BJ (cell line): ENCODE data around the gene TINCR. TPM values are rescaled to one million over a fixed set of nuclear protein-coding genes. Genes with fewer than 3 reads are reported as not detected.
A peak's percentile ranks its signal among the peaks of the same experiment; 100 is the strongest.

Experiments used
- CTCF ChIA-PET: fragments of 350-600 bp; formaldehyde crosslinking; extraction: SDS; loops from one replicate; lab custom pipeline; 2021; ENCODE audit warnings: antibody characterized with exemption, inconsistent platforms; lab: Yijun Ruan, JAX
- POLR2A ChIA-PET: fragments of 300-600 bp; sonication (Branson Sonifier 250); formaldehyde crosslinking; extraction: SDS; loops from one replicate; lab custom pipeline; 2021; ENCODE audit warnings: antibody characterized with exemption; lab: Charles Lee
- DNase-seq: peaks from one replicate; pipeline ENCODE4 v3.0.0-alpha.2; 2011; ENCODE audit warnings: low read depth
- H3K27me3 ChIP-seq: 2 replicates; pipeline ENCODE4 v1.6.0; 2011; ENCODE audit warnings: low read length; ENCODE audit not compliant: control insufficient read depth, insufficient read depth
- H3K36me3 ChIP-seq: 2 replicates; pipeline ENCODE4 v1.5.1; 2011; ENCODE audit warnings: low read length; ENCODE audit not compliant: control insufficient read depth, insufficient read depth
- H3K4me3 ChIP-seq: 2 replicates; pipeline ENCODE4 v1.5.1; 2011; ENCODE audit warnings: low read depth, mild to moderate bottlenecking, control low read depth, low read length
- polyA plus RNA-seq: library from polyadenylated mRNA; depleted of rRNA; stranded (reverse); fragments of >200 nt; gene quantifications from 2 replicates; pipeline ENCODE4 v1.2.3, GENCODE V29; 2011
- TF ChIP-seq, protein P1 (sequence below): IDR thresholded peaks from 2 replicates; pipeline ENCODE4 v1.5.1; 2011; ENCODE audit warnings: low read depth, mild to moderate bottlenecking, control low read depth, inconsistent platforms, low read length, moderate library complexity; ENCODE audit not compliant: insufficient read depth

TINCR gene
- polyA plus RNA-seq, 1 experiment: 0.23 TPM

DNA sequence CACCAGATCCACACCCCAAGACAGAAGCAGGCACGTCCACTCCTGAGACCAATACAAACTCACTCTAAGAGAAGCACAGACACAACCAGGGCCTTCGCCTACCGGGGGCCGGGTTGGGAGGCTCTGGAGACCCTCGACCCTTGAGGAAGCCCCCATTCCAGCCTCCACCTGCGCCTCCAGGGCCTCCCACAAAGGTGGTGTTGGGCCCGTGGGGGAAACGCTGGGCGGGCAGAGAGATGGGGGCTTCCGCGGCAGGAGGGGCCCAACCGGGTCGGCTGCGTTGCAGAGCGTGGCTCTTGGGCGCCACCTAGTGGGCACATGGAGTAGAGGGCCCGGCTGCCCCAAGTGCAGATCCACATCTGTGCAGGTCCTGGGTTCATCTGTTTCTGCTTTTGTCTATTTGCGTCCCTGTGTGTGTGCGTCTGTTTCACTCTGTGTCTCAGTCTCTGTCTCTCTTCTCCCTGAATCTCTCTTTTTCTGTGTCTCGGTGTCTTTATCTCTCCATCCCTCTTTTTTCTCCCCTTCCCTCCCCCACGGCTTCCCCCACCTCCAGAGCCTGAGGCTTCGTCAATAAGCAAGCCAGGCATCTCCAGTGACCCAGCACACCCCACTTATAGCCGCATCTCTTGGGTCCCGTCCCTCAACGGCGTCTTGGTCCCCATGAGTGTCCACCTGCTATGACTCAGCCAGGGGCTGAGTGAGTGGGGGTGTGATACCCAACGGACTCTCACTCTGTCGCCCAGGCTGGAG is 10.5 kb upstream of the TINCR start:
- TF ChIP-seq, protein P1, sequence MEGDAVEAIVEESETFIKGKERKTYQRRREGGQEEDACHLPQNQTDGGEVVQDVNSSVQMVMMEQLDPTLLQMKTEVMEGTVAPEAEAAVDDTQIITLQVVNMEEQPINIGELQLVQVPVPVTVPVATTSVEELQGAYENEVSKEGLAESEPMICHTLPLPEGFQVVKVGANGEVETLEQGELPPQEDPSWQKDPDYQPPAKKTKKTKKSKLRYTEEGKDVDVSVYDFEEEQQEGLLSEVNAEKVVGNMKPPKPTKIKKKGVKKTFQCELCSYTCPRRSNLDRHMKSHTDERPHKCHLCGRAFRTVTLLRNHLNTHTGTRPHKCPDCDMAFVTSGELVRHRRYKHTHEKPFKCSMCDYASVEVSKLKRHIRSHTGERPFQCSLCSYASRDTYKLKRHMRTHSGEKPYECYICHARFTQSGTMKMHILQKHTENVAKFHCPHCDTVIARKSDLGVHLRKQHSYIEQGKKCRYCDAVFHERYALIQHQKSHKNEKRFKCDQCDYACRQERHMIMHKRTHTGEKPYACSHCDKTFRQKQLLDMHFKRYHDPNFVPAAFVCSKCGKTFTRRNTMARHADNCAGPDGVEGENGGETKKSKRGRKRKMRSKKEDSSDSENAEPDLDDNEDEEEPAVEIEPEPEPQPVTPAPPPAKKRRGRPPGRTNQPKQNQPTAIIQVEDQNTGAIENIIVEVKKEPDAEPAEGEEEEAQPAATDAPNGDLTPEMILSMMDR: peak; percentile 98
- ChIA-PET POLR2A (no interaction called here), CTCF (interaction anchor here (0.6 to 2.5 kb wide), 9 partner anchors 10 to 593 kb away, joined by 3 to 11 read pairs (median 4); partner anchors contain the start of gene TINCR)
- DNase-seq: no peak
- H3K27me3 ChIP-seq: no peaks in the 10 kb centered on the region
- H3K36me3 ChIP-seq: peaks cover 4% of the 10 kb centered on the region
- no peak overlapping the region for H3K4me3 ChIP-seq

DNA sequence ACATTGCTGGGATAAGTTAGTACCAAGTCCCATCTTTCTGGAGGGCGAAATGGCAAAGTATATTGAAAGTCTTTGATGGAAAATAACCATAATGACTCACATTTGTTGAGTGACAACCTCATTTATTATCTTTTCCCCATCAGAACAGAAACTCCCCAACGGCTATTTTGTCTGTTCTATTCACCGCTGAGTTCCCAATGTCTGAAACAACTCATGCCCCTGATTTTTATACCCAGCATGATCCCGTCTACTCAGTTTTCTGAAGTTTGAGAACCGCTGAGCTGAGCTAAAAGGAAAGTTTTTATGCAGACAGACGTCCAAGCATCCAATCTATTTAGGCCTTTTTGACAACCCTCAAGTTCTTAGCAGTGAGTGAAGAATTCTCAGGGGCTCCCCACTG is 7.8 kb upstream of the TINCR start:
- H3K36me3 ChIP-seq: no peaks in the 10 kb centered on the region
- ChIA-PET CTCF (interaction anchor here (0.5 kb wide), 1 partner anchor 662 kb away, joined by 4 read pairs; no protein-coding TSS in a partner anchor), POLR2A (no interaction called here)
- no peak overlapping the region for H3K4me3 ChIP-seq
- no peak for DNase-seq
- no peaks in the 10 kb centered on the region; the same call in 1 of the 2 replicates for H3K27me3 ChIP-seq
- TF ChIP-seq, protein P1: no peak

DNA sequence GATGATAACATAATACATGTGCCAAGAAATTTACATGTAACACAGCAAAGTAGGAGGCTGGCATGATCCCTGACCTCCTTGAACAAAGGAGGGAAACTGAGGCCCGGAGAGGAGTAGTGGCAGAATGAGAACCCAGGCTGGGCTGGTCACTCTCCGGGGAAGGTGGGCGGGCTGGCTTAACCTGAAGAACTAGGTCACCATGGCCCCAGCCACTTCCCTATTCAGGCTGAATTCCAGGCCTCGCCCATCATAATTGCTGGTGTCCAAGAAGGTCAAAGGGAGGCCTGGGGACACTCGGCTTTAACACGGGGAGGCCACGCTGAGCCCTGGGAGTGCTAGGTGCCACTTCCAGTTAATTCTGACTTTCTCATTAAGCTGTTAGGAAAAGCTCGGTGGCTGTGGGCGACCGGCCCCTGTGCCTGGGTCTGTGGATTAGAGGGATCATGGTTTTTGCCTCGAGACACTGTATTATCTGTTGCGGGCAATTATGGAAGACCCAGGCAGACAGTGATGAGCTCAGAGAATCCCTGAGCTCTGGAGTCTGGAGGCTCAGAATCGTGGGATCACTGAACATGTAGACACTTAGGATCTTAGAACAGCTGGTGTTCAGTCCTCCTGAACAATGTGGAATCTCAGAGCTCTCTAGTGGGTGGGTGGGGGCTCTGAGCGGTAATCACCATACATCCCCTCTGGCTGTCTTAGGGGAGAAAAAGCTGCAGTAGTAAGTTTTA is 5.0 kb upstream of the TINCR start:
- peaks cover 2% of the 10 kb centered on the region for H3K27me3 ChIP-seq

DNA sequence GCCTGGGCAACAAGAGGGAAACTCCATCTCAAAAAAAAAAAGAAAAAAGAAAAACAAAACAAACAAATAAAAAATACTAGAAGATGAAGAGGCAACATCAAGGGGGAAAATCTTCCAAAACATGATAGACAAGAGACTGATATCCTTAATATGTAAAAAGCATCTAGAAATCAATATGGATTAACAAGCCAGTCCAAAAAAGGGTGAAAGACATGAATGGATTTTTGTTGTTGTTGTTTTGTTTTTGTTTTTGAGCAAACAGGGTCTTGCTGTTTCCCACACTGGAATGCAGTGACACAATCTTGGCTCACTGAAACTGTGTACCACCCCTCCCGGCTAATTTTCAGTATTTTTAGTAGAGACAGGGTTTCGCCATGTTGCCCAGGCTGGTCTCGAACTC is 4.0 kb upstream of the TINCR start:
- peaks cover 9% of the 10 kb centered on the region for H3K27me3 ChIP-seq
- TF ChIP-seq, protein P1: no peak
- DNase-seq: no peak
- H3K4me3 ChIP-seq: no peak overlapping the region
- ChIA-PET CTCF (interaction anchor here (0.5 to 1.3 kb wide), 2 partner anchors 28 to 523 kb away, joined by 4 to 5 read pairs; no protein-coding TSS in a partner anchor), POLR2A (no interaction called here)
- no peaks in the 10 kb centered on the region for H3K36me3 ChIP-seq

More for the DNA sequence above, 5.0 kb upstream of the TINCR start:
- Histone ChIP-seq H3K4me3 (no peak overlapping the region), H3K36me3 (no peaks in the 10 kb centered on the region)
- POLR2A ChIA-PET: no interaction called here
- no peak for DNase-seq
- TF ChIP-seq, protein P1: no peak
- CTCF ChIA-PET: interaction anchor here (1.3 kb wide), 1 partner anchor 524 kb away, joined by 4 read pairs; no protein-coding TSS in a partner anchor

DNA sequence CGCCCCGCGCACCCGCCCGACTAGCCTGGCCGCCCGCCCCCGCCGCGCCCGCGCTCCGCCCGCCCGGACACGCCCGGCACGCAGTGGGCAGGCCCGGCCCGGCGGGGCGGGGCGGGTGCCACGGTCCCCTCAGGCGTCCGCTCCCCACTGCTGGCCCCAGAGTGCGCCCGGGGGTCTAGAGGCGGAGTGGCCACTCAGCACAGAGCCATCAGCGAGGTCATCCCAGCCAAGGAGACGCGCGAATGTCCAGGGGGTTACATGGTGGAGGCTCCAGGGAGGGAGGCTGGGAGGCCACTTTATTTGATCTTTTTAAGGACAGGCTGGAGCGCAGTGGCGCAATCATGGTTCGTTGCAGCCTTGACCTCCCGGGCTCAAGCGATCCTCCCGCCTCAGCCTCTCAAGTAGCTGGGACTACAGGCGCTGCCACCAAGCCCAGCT is 236 bp upstream of the TINCR start:
- Histone ChIP-seq H3K27me3 (peaks cover 12% of the 10 kb centered on the region), H3K4me3 (no peak overlapping the region; the same call in 1 of the 2 replicates), H3K36me3 (no peaks in the 10 kb centered on the region)
- ChIA-PET POLR2A (no interaction called here), CTCF (interaction anchor here (1.6 kb wide), 1 partner anchor 11 kb away, joined by 5 read pairs; no protein-coding TSS in a partner anchor)
- TF ChIP-seq, protein P1: no peak
- no peak for DNase-seq
